SK-N-SH treated with all-trans-retinoic acid at 6 μM for 48 hours (cell line): Measurements from ENCODE around the gene FZD1.

Source experiments
- ATAC-seq: fragments of 200-7000 bp; cut with Tn5 transposase; 3 replicates; pipeline ENCODE4 v1.9.1; 2020; ENCODE audit warnings: mild to moderate bottlenecking, moderate library complexity
- ARNTL ChIP-seq: fragments of 450-650 bp; formaldehyde crosslinking; IDR thresholded peaks from 2 replicates; pipeline ENCODE4 v1.5.0; 2020; ENCODE audit warnings: low read depth, mild to moderate bottlenecking, moderate library complexity, borderline replicate concordance
- BACH2 ChIP-seq: fragments of 250-450 bp; sonication (Bioruptor Pico); IDR thresholded peaks from 2 replicates; pipeline ENCODE4 v1.9.0; 2021; ENCODE audit warnings: mild to moderate bottlenecking, borderline replicate concordance
- GLIS3 ChIP-seq: fragments of 250-450 bp; sonication (Bioruptor Pico); IDR thresholded peaks from 2 replicates; pipeline ENCODE4 v1.5.0; 2020; ENCODE audit warnings: mild to moderate bottlenecking, moderate library complexity
- ISL1 ChIP-seq: fragments of 250-450 bp; sonication (Bioruptor Pico); IDR thresholded peaks from 2 replicates; pipeline ENCODE4 v2.1.2; 2022; ENCODE audit warnings: mild to moderate bottlenecking, moderate library complexity
- PPARA ChIP-seq: fragments of 250-450 bp; sonication (Bioruptor Pico); IDR thresholded peaks from 2 replicates; pipeline ENCODE4 v1.5.0; 2020; ENCODE audit warnings: mild to moderate bottlenecking, borderline replicate concordance
- RARB ChIP-seq: fragments of 250-450 bp; sonication (Bioruptor Pico); IDR thresholded peaks from 2 replicates; pipeline ENCODE4 v1.8.0; 2021; ENCODE audit warnings: mild to moderate bottlenecking, moderate library complexity
- SNAI2 ChIP-seq: fragments of 250-450 bp; sonication (Bioruptor Pico); IDR thresholded peaks from 2 replicates; pipeline ENCODE4 v1.5.0; 2020; ENCODE audit warnings: mild to moderate bottlenecking, moderate library complexity
- TCF4 ChIP-seq: fragments of 250-450 bp; sonication (Bioruptor Pico); IDR thresholded peaks from 2 replicates; pipeline ENCODE4 v1.8.0; 2021; ENCODE audit warnings: mild to moderate bottlenecking, moderate library complexity, borderline replicate concordance
- TOX ChIP-seq: fragments of 250-450 bp; sonication (Bioruptor Pico); IDR thresholded peaks from 2 replicates; pipeline ENCODE4 v1.8.0; 2021; ENCODE audit warnings: mild to moderate bottlenecking, moderate library complexity, borderline replicate concordance
- ZC3H10 ChIP-seq: fragments of 250-450 bp; sonication (Bioruptor Pico); IDR thresholded peaks from 2 replicates; pipeline ENCODE4 v1.5.1; 2021; ENCODE audit warnings: mild to moderate bottlenecking, moderate library complexity
- ZFP3 ChIP-seq: fragments of 250-450 bp; sonication (Bioruptor Pico); IDR thresholded peaks from 2 replicates; pipeline ENCODE4 v1.5.0; 2020; ENCODE audit warnings: mild to moderate bottlenecking, moderate library complexity
- ZFP30 ChIP-seq: fragments of 450-650 bp; formaldehyde crosslinking; IDR thresholded peaks from 2 replicates; pipeline ENCODE4 v1.5.0; 2022; ENCODE audit warnings: mild to moderate bottlenecking, moderate library complexity
- ZNF565 ChIP-seq: fragments of 450-650 bp; formaldehyde crosslinking; conservative IDR thresholded peaks from 2 replicates; pipeline ENCODE4 v1.5.0; 2020; ENCODE audit warnings: low read depth, mild to moderate bottlenecking, moderate library complexity
- ZNF70 ChIP-seq: fragments of 450-650 bp; formaldehyde crosslinking; IDR thresholded peaks from 2 replicates; pipeline ENCODE4 v1.5.0; 2020; ENCODE audit warnings: mild to moderate bottlenecking, moderate library complexity
- ZNF8 ChIP-seq: fragments of 450-650 bp; formaldehyde crosslinking; IDR thresholded peaks from 2 replicates; pipeline ENCODE4 v1.5.0; 2020; ENCODE audit warnings: mild to moderate bottlenecking, moderate library complexity
- TF ChIP-seq, protein P1 (sequence below): fragments of 250-450 bp; sonication (Bioruptor Pico); IDR thresholded peaks from 2 replicates; pipeline ENCODE4 v1.5.1; 2021; ENCODE audit warnings: mild to moderate bottlenecking, moderate library complexity
- TF ChIP-seq, protein P2 (sequence below): fragments of 250-450 bp; sonication (Bioruptor Pico); IDR thresholded peaks from 2 replicates; pipeline ENCODE4 v1.5.0; 2020; ENCODE audit warnings: mild to moderate bottlenecking, moderate library complexity
- TF ChIP-seq, protein P3 (sequence below): fragments of 250-450 bp; sonication (Bioruptor Pico); IDR thresholded peaks from 2 replicates; pipeline ENCODE4 v1.8.0; 2020; ENCODE audit warnings: mild to moderate bottlenecking, moderate library complexity, borderline replicate concordance
- TF ChIP-seq, protein P4 (sequence below): fragments of 250-450 bp; sonication (Bioruptor Pico); IDR thresholded peaks from 2 replicates; pipeline ENCODE4 v1.5.1; 2020; ENCODE audit warnings: low read depth, mild to moderate bottlenecking, moderate library complexity

The FZD1 gene

DNA sequence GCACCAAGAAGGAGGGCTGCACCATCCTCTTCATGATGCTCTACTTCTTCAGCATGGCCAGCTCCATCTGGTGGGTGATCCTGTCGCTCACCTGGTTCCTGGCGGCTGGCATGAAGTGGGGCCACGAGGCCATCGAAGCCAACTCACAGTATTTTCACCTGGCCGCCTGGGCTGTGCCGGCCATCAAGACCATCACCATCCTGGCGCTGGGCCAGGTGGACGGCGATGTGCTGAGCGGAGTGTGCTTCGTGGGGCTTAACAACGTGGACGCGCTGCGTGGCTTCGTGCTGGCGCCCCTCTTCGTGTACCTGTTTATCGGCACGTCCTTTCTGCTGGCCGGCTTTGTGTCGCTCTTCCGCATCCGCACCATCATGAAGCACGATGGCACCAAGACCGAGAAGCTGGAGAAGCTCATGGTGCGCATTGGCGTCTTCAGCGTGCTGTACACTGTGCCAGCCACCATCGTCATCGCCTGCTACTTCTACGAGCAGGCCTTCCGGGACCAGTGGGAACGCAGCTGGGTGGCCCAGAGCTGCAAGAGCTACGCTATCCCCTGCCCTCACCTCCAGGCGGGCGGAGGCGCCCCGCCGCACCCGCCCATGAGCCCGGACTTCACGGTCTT lies 1.9 kb downstream of the FZD1 start:
- TF ChIP-seq ZNF565 (CRISPR knock-in tag) (no peak), TCF4 (CRISPR knock-in tag) (no peak)
- no peak for ATAC-seq

DNA sequence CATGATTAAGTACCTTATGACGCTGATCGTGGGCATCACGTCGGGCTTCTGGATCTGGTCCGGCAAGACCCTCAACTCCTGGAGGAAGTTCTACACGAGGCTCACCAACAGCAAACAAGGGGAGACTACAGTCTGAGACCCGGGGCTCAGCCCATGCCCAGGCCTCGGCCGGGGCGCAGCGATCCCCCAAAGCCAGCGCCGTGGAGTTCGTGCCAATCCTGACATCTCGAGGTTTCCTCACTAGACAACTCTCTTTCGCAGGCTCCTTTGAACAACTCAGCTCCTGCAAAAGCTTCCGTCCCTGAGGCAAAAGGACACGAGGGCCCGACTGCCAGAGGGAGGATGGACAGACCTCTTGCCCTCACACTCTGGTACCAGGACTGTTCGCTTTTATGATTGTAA lies 2.5 kb downstream of the FZD1 start:
- TF ChIP-seq GLIS3 (CRISPR knock-in tag) = no peak
- TF ChIP-seq ZFP3 = no peak
- TF ChIP-seq TCF4 (CRISPR knock-in tag) = no peak
- TF ChIP-seq ARNTL (CRISPR knock-in tag) = no peak
- TF ChIP-seq RARB (CRISPR knock-in tag) = no peak
- TF ChIP-seq, protein P1, sequence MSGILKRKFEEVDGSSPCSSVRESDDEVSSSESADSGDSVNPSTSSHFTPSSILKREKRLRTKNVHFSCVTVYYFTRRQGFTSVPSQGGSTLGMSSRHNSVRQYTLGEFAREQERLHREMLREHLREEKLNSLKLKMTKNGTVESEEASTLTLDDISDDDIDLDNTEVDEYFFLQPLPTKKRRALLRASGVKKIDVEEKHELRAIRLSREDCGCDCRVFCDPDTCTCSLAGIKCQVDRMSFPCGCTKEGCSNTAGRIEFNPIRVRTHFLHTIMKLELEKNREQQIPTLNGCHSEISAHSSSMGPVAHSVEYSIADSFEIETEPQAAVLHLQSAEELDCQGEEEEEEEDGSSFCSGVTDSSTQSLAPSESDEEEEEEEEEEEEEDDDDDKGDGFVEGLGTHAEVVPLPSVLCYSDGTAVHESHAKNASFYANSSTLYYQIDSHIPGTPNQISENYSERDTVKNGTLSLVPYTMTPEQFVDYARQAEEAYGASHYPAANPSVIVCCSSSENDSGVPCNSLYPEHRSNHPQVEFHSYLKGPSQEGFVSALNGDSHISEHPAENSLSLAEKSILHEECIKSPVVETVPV (CRISPR knock-in tag) = no peak
- TF ChIP-seq BACH2 (CRISPR knock-in tag) = no peak
- no peak for TF ChIP-seq TOX (CRISPR knock-in tag)
- TF ChIP-seq ISL1 (CRISPR knock-in tag) = no peak
- TF ChIP-seq ZNF8 = no peak
- TF ChIP-seq, protein P2, sequence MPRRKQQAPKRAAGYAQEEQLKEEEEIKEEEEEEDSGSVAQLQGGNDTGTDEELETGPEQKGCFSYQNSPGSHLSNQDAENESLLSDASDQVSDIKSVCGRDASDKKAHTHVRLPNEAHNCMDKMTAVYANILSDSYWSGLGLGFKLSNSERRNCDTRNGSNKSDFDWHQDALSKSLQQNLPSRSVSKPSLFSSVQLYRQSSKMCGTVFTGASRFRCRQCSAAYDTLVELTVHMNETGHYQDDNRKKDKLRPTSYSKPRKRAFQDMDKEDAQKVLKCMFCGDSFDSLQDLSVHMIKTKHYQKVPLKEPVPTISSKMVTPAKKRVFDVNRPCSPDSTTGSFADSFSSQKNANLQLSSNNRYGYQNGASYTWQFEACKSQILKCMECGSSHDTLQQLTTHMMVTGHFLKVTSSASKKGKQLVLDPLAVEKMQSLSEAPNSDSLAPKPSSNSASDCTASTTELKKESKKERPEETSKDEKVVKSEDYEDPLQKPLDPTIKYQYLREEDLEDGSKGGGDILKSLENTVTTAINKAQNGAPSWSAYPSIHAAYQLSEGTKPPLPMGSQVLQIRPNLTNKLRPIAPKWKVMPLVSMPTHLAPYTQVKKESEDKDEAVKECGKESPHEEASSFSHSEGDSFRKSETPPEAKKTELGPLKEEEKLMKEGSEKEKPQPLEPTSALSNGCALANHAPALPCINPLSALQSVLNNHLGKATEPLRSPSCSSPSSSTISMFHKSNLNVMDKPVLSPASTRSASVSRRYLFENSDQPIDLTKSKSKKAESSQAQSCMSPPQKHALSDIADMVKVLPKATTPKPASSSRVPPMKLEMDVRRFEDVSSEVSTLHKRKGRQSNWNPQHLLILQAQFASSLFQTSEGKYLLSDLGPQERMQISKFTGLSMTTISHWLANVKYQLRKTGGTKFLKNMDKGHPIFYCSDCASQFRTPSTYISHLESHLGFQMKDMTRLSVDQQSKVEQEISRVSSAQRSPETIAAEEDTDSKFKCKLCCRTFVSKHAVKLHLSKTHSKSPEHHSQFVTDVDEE (CRISPR knock-in tag) = no peak
- TF ChIP-seq, protein P3, sequence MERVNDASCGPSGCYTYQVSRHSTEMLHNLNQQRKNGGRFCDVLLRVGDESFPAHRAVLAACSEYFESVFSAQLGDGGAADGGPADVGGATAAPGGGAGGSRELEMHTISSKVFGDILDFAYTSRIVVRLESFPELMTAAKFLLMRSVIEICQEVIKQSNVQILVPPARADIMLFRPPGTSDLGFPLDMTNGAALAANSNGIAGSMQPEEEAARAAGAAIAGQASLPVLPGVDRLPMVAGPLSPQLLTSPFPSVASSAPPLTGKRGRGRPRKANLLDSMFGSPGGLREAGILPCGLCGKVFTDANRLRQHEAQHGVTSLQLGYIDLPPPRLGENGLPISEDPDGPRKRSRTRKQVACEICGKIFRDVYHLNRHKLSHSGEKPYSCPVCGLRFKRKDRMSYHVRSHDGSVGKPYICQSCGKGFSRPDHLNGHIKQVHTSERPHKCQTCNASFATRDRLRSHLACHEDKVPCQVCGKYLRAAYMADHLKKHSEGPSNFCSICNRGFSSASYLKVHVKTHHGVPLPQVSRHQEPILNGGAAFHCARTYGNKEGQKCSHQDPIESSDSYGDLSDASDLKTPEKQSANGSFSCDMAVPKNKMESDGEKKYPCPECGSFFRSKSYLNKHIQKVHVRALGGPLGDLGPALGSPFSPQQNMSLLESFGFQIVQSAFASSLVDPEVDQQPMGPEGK = no peak
- TF ChIP-seq SNAI2 (CRISPR knock-in tag) = no peak
- no peak for TF ChIP-seq PPARA (CRISPR knock-in tag)
- TF ChIP-seq, protein P4, sequence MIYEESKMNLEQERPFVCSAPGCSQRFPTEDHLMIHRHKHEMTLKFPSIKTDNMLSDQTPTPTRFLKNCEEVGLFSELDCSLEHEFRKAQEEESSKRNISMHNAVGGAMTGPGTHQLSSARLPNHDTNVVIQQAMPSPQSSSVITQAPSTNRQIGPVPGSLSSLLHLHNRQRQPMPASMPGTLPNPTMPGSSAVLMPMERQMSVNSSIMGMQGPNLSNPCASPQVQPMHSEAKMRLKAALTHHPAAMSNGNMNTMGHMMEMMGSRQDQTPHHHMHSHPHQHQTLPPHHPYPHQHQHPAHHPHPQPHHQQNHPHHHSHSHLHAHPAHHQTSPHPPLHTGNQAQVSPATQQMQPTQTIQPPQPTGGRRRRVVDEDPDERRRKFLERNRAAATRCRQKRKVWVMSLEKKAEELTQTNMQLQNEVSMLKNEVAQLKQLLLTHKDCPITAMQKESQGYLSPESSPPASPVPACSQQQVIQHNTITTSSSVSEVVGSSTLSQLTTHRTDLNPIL (CRISPR knock-in tag) = no peak
- no peak for TF ChIP-seq ZFP30 (CRISPR knock-in tag)
- TF ChIP-seq, all 23 proteins: peak for 0
- ATAC-seq = no peak

DNA sequence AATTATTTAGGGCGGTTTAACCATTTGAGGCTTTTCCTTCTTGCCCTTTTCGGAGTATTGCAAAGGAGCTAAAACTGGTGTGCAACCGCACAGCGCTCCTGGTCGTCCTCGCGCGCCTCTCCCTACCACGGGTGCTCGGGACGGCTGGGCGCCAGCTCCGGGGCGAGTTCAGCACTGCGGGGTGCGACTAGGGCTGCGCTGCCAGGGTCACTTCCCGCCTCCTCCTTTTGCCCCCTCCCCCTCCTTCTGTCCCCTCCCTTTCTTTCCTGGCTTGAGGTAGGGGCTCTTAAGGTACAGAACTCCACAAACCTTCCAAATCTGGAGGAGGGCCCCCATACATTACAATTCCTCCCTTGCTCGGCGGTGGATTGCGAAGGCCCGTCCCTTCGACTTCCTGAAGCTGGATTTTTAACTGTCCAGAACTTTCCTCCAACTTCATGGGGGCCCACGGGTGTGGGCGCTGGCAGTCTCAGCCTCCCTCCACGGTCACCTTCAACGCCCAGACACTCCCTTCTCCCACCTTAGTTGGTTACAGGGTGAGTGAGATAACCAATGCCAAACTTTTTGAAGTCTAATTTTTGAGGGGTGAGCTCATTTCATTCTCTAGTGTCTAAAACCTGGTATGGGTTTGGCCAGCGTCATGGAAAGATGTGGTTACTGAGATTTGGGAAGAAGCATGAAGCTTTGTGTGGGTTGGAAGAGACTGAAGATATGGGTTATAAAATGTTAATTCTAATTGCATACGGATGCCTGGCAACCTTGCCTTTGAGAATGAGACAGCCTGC lies 3.1 kb downstream of the FZD1 start:
- ATAC-seq = no peak
- TF ChIP-seq ZC3H10 (CRISPR knock-in tag) = no peak
- no peak for TF ChIP-seq ZNF70 (CRISPR knock-in tag)
- TF ChIP-seq BACH2 (CRISPR knock-in tag) = no peak
- no peak for TF ChIP-seq GLIS3 (CRISPR knock-in tag)
- TF ChIP-seq, protein P1 (CRISPR knock-in tag) = no peak
- no peak for TF ChIP-seq TOX (CRISPR knock-in tag)
- TF ChIP-seq PPARA (CRISPR knock-in tag) = no peak
- TF ChIP-seq, protein P4 (CRISPR knock-in tag) = no peak
- no peak for TF ChIP-seq RARB (CRISPR knock-in tag)
- no peak for TF ChIP-seq TCF4 (CRISPR knock-in tag)
